Coronary artery (tissue), 2 donors: ENCODE measurements around the gene SIPA1L3.

ENCODE experiments used
- DNase-seq: peaks from one replicate; pipeline ENCODE4 v3.0.0-alpha.2; 2017; ENCODE audit warnings: low spot score
- H3K27ac ChIP-seq, 2 donors: fragments of 200-600 bp; sonication (generic); one replicate each; pipeline ENCODE4 v1.5.1; 2016 to 2019
- H3K4me3 ChIP-seq: fragments of 200-600 bp; sonication (generic); 2 replicates; pipeline ENCODE4 v1.5.1; 2016; ENCODE audit warnings: mild to moderate bottlenecking, moderate library complexity
- CTCF ChIP-seq: fragments of 200-600 bp; sonication (generic); IDR thresholded peaks from one replicate; pipeline ENCODE4 v1.5.1; 2019; ENCODE audit warnings: antibody characterized with exemption

Gene SIPA1L3

GRCh38 chr19:38197937-38198704 lies 291.1 kb downstream of the SIPA1L3 start:
- Histone ChIP-seq H3K4me3 (no peak overlapping the region), H3K27ac (no peak overlapping the region)
- no peak for DNase-seq
- no peak for TF ChIP-seq CTCF

GRCh38 chr19:38199340-38199739 lies 292.3 kb downstream of the SIPA1L3 start:
- no peak for TF ChIP-seq CTCF
- Histone ChIP-seq H3K27ac (no peak overlapping the region), H3K4me3 (no peak overlapping the region)
- no peak for DNase-seq

DNA sequence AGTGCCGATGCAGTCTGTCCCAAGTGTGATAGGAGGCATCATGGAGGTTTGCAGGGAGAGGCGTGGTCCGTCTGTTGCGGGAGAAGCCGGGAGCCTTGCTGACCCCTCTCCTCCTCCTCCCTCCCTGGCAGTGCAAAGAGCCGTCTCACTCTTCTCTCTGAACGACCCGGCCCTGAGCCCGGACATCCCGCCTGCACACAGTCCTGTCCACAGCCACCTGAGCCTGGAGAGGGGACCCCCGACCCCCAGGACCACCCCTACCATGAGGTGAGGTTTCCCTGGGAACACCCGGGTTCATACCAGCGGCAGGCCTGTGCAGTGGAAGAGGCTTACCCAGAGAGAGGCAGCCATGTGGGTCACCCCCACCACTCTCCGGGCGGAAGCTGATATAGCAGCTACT lies 294.7 kb downstream of the SIPA1L3 start:
- Histone ChIP-seq H3K27ac (no peak overlapping the region), H3K4me3 (no peak overlapping the region)
- TF ChIP-seq CTCF = no peak
- DNase-seq = no peak

DNA sequence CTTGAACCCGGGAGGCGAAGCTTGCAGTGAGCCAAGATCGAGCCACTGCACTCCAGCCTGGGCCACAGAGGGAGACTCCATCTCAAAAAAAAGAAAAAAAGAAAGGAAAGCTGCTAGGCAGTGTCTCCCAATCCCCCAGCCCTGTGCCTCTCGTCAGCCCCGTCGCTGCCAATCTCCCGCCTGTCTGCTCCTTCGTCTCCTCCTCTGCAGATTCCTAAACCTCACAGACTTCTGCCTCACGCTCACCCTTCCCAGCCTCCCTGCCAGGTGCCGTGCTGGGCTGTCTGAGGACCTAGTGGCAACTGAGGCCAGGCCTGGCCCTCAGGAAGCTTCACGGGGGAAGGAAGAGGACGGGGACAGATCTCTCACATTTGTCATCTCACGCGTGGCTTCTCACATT lies 295.5 kb downstream of the SIPA1L3 start:
- H3K27ac ChIP-seq = no peak overlapping the region
- no peak for TF ChIP-seq CTCF
- no peak overlapping the region for H3K4me3 ChIP-seq
- no peak for DNase-seq

- no peak for TF ChIP-seq CTCF
- Histone ChIP-seq H3K27ac (no peak overlapping the region), H3K4me3 (no peak overlapping the region)
- DNase-seq = no peak
These were observed 296.2 kb downstream of the SIPA1L3 start for GRCh38 chr19:38203197-38203596.

GRCh38 chr19:38204096-38204495 lies 297.1 kb downstream of the SIPA1L3 start:
- Histone ChIP-seq H3K27ac (no peak overlapping the region), H3K4me3 (no peak overlapping the region)
- no peak for TF ChIP-seq CTCF
- no peak for DNase-seq

DNA sequence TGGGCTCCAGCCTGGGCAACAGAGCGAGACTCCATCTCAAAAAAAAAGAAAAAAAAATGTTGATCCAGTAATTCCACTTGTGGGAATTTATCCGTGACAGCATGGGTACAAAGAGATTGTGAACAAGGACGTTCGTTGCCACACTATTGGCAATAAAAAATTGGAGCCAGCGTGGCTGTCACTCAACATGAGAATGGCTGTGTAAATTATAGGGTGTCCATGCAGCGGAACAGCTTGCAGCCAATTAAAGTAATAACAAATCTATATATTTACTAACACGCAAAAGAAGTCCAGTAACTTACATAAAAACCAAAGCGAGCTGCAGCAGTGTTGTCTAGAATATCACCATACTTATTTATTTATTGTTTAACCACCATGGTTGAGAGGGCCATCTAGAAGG lies 297.7 kb downstream of the SIPA1L3 start:
- no peak for TF ChIP-seq CTCF
- H3K27ac ChIP-seq = no peak overlapping the region
- no peak overlapping the region for H3K4me3 ChIP-seq
- no peak for DNase-seq
